ENCODE measurements around the gene OR2L8.

DNA sequence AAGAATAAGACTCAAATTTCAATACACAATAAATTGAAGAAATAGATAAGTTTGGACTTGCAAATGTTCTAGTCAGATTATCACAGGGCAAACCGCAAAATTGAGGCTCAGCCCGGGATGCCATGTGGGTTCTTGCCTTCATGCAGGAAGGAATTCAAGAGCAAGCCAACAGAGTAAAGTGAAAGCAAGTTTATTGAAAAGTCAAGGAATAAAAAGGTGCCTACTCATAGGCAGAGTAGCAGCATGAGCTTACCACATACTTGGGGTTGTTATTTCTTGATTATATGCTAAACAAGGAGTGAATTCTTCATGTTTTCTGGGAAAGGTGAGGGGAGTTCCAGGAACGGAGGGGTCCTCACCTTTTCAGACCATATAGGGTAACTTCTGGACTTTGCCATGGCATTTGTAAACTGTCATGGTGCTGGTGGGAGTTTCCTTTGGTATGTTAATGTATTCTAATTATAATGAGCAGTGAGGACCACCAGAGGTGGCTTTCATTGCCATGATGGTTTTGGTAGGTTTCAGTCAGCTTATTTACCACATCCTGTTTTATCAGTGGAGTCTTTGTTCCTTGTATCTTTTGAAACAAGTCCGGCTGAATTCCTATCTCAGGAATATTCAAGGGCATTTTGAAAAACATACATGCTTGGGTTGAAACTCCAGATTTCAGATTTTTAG, 14.4 kb downstream of the OR2L8 start:
- no peak for TF ChIP-seq CTCF (IDR thresholded peaks at IDR 0.05)
- TF ChIP-seq POLR2A (IDR thresholded peaks at IDR 0.05): no peak
